ENCODE measurements around the gene TMEM115.

Gene TMEM115

GRCh38 chr3:50327129-50327528 lies 32.2 kb downstream of the TMEM115 start:
- Histone ChIP-seq H3K27me3 (ENCODE audit: control insufficient read depth, insufficient read depth, low read length) (no peaks in the 10 kb centered on the region), H3K9ac (ENCODE audit: low read depth, low read length) (no peak overlapping the region), H3K36me3 (ENCODE audit: control insufficient read depth, insufficient read depth, low read length) (peaks cover 40% of the 10 kb centered on the region), H3K4me1 (ENCODE audit: control insufficient read depth, insufficient read depth, low read length) (peaks cover 10% of the 10 kb centered on the region), H3K4me3 (ENCODE audit: low read depth, low read length) (peak overlapping the region; percentile 88), H3K9me3 (ENCODE audit: control insufficient read depth, insufficient read depth, low read length) (no peaks in the 10 kb centered on the region), H3K27ac (ENCODE audit: low read depth, low read length) (no peak overlapping the region)

GRCh38 chr3:50326182-50326541 lies 33.2 kb downstream of the TMEM115 start:
- H3K4me3 ChIP-seq (ENCODE audit: low read depth, low read length), result no peak overlapping the region
- no peak overlapping the region for H3K27ac ChIP-seq (ENCODE audit: low read depth, low read length)
- H3K36me3 ChIP-seq (ENCODE audit: control insufficient read depth, insufficient read depth, low read length), result peaks cover 31% of the 10 kb centered on the region
- no peaks in the 10 kb centered on the region for H3K9me3 ChIP-seq (ENCODE audit: control insufficient read depth, insufficient read depth, low read length)
- H3K9ac ChIP-seq (ENCODE audit: low read depth, low read length), result no peak overlapping the region
- H3K27me3 ChIP-seq (ENCODE audit: control insufficient read depth, insufficient read depth, low read length), result no peaks in the 10 kb centered on the region
- peaks cover 10% of the 10 kb centered on the region for H3K4me1 ChIP-seq (ENCODE audit: control insufficient read depth, insufficient read depth, low read length)

GRCh38 chr3:50325497-50326181 lies 33.7 kb downstream of the TMEM115 start:
- no peaks in the 10 kb centered on the region for H3K27me3 ChIP-seq (ENCODE audit: control insufficient read depth, insufficient read depth, low read length)

GRCh38 chr3:50325113-50325480 lies 34.2 kb downstream of the TMEM115 start:
- H3K27me3 ChIP-seq (ENCODE audit: control insufficient read depth, insufficient read depth, low read length), result no peaks in the 10 kb centered on the region
- no peak overlapping the region for H3K4me3 ChIP-seq (ENCODE audit: low read depth, low read length)
- H3K9me3 ChIP-seq (ENCODE audit: control insufficient read depth, insufficient read depth, low read length), result no peaks in the 10 kb centered on the region
- peaks cover 17% of the 10 kb centered on the region for H3K4me1 ChIP-seq (ENCODE audit: control insufficient read depth, insufficient read depth, low read length)
- H3K27ac ChIP-seq (ENCODE audit: low read depth, low read length), result no peak overlapping the region
- no peak overlapping the region for H3K9ac ChIP-seq (ENCODE audit: low read depth, low read length)
- H3K36me3 ChIP-seq (ENCODE audit: control insufficient read depth, insufficient read depth, low read length), result peaks cover 22% of the 10 kb centered on the region

More at GRCh38 chr3:50325497-50326181, 33.7 kb downstream of the TMEM115 start:
- Histone ChIP-seq H3K9ac (ENCODE audit: low read depth, low read length) (no peak overlapping the region), H3K36me3 (ENCODE audit: control insufficient read depth, insufficient read depth, low read length) (peaks cover 26% of the 10 kb centered on the region), H3K27ac (ENCODE audit: low read depth, low read length) (no peak overlapping the region), H3K4me1 (ENCODE audit: control insufficient read depth, insufficient read depth, low read length) (peaks cover 12% of the 10 kb centered on the region), H3K4me3 (ENCODE audit: low read depth, low read length) (no peak overlapping the region), H3K9me3 (ENCODE audit: control insufficient read depth, insufficient read depth, low read length) (no peaks in the 10 kb centered on the region)

- Histone ChIP-seq H3K27me3 (ENCODE audit: control insufficient read depth, insufficient read depth, low read length) (no peaks in the 10 kb centered on the region), H3K27ac (ENCODE audit: low read depth, low read length) (peak overlapping the region; percentile 9), H3K4me1 (ENCODE audit: control insufficient read depth, insufficient read depth, low read length) (peaks cover 19% of the 10 kb centered on the region), H3K36me3 (ENCODE audit: control insufficient read depth, insufficient read depth, low read length) (peaks cover 22% of the 10 kb centered on the region), H3K9me3 (ENCODE audit: control insufficient read depth, insufficient read depth, low read length) (no peaks in the 10 kb centered on the region), H3K9ac (ENCODE audit: low read depth, low read length) (no peak overlapping the region), H3K4me3 (ENCODE audit: low read depth, low read length) (no peak overlapping the region)
These were observed 34.8 kb downstream of the TMEM115 start for GRCh38 chr3:50324351-50325112.

GRCh38 chr3:50323614-50324199 lies 35.6 kb downstream of the TMEM115 start:
- peaks cover 26% of the 10 kb centered on the region for H3K36me3 ChIP-seq (ENCODE audit: control insufficient read depth, insufficient read depth, low read length)
- no peak overlapping the region for H3K4me3 ChIP-seq (ENCODE audit: low read depth, low read length)
- no peak overlapping the region for H3K27ac ChIP-seq (ENCODE audit: low read depth, low read length)
- H3K9me3 ChIP-seq (ENCODE audit: control insufficient read depth, insufficient read depth, low read length), result no peaks in the 10 kb centered on the region
- no peaks in the 10 kb centered on the region for H3K27me3 ChIP-seq (ENCODE audit: control insufficient read depth, insufficient read depth, low read length)
- H3K9ac ChIP-seq (ENCODE audit: low read depth, low read length), result no peak overlapping the region
- H3K4me1 ChIP-seq (ENCODE audit: control insufficient read depth, insufficient read depth, low read length), result peaks cover 19% of the 10 kb centered on the region

GRCh38 chr3:50323092-50323600 lies 36.2 kb downstream of the TMEM115 start:
- Histone ChIP-seq H3K4me1 (ENCODE audit: control insufficient read depth, insufficient read depth, low read length) (peaks cover 17% of the 10 kb centered on the region), H3K9ac (ENCODE audit: low read depth, low read length) (no peak overlapping the region), H3K9me3 (ENCODE audit: control insufficient read depth, insufficient read depth, low read length) (no peaks in the 10 kb centered on the region), H3K36me3 (ENCODE audit: control insufficient read depth, insufficient read depth, low read length) (peaks cover 32% of the 10 kb centered on the region), H3K4me3 (ENCODE audit: low read depth, low read length) (peak overlapping the region; percentile 97), H3K27ac (ENCODE audit: low read depth, low read length) (no peak overlapping the region), H3K27me3 (ENCODE audit: control insufficient read depth, insufficient read depth, low read length) (no peaks in the 10 kb centered on the region)

- Histone ChIP-seq H3K9ac (ENCODE audit: low read depth, low read length) (peak within 1 kb of the TSS; percentile 100), H3K9me3 (ENCODE audit: control insufficient read depth, insufficient read depth, low read length) (no peaks in the 10 kb centered on the region), H3K4me1 (ENCODE audit: control insufficient read depth, insufficient read depth, low read length) (peaks cover 17% of the 10 kb centered on the region), H3K4me3 (ENCODE audit: low read depth, low read length) (peak within 1 kb of the TSS; percentile 97), H3K27me3 (ENCODE audit: control insufficient read depth, insufficient read depth, low read length) (no peaks in the 10 kb centered on the region), H3K36me3 (ENCODE audit: control insufficient read depth, insufficient read depth, low read length) (peaks cover 38% of the 10 kb centered on the region), H3K27ac (ENCODE audit: low read depth, low read length) (peak within 1 kb of the TSS; percentile 99)
These were observed 36.8 kb downstream of the TMEM115 start, which contains the start of gene HYAL2 for GRCh38 chr3:50322386-50323091. TSS of gene HYAL2 (minus strand) at chr3:50322745. CDS start at chr3:50320489, 2,256 bp downstream.

GRCh38 chr3:50322115-50322385 lies 37.3 kb downstream of the TMEM115 start:
- Histone ChIP-seq H3K9ac (ENCODE audit: low read depth, low read length) (peak overlapping the region; percentile 51), H3K9me3 (ENCODE audit: control insufficient read depth, insufficient read depth, low read length) (no peaks in the 10 kb centered on the region), H3K4me3 (ENCODE audit: low read depth, low read length) (peak overlapping the region; percentile 97), H3K27me3 (ENCODE audit: control insufficient read depth, insufficient read depth, low read length) (no peaks in the 10 kb centered on the region), H3K4me1 (ENCODE audit: control insufficient read depth, insufficient read depth, low read length) (peaks cover 17% of the 10 kb centered on the region), H3K27ac (ENCODE audit: low read depth, low read length) (peak overlapping the region; percentile 99), H3K36me3 (ENCODE audit: control insufficient read depth, insufficient read depth, low read length) (peaks cover 43% of the 10 kb centered on the region)

- H3K4me1 ChIP-seq (ENCODE audit: control insufficient read depth, insufficient read depth, low read length), result peaks cover 17% of the 10 kb centered on the region
- H3K27ac ChIP-seq (ENCODE audit: low read depth, low read length), result peak overlapping the region; percentile 99
- H3K4me3 ChIP-seq (ENCODE audit: low read depth, low read length), result peak overlapping the region; percentile 97
- H3K9ac ChIP-seq (ENCODE audit: low read depth, low read length), result peak overlapping the region; percentile 100
- no peaks in the 10 kb centered on the region for H3K27me3 ChIP-seq (ENCODE audit: control insufficient read depth, insufficient read depth, low read length)
- H3K9me3 ChIP-seq (ENCODE audit: control insufficient read depth, insufficient read depth, low read length), result no peaks in the 10 kb centered on the region
- peaks cover 47% of the 10 kb centered on the region for H3K36me3 ChIP-seq (ENCODE audit: control insufficient read depth, insufficient read depth, low read length)
These were observed 37.8 kb downstream of the TMEM115 start for GRCh38 chr3:50321336-50322114.

Measured in HUES48 (cell line).